HG03095 (cell line): ENCODE results near the gene RGS19.
"Not testable (repeated sequence)": the region's sequence is repeated elsewhere in the genome, so short reads cannot be mapped to it uniquely, and the experiment has no call there.

Source experiments
- ATAC-seq: cut with Tn5 transposase; IDR thresholded peaks from one replicate; pipeline ENCODE4 v1.9.1; 2021; ENCODE audit warnings: moderate library complexity; ENCODE audit not compliant: unreplicated experiment

The RGS19 gene

DNA sequence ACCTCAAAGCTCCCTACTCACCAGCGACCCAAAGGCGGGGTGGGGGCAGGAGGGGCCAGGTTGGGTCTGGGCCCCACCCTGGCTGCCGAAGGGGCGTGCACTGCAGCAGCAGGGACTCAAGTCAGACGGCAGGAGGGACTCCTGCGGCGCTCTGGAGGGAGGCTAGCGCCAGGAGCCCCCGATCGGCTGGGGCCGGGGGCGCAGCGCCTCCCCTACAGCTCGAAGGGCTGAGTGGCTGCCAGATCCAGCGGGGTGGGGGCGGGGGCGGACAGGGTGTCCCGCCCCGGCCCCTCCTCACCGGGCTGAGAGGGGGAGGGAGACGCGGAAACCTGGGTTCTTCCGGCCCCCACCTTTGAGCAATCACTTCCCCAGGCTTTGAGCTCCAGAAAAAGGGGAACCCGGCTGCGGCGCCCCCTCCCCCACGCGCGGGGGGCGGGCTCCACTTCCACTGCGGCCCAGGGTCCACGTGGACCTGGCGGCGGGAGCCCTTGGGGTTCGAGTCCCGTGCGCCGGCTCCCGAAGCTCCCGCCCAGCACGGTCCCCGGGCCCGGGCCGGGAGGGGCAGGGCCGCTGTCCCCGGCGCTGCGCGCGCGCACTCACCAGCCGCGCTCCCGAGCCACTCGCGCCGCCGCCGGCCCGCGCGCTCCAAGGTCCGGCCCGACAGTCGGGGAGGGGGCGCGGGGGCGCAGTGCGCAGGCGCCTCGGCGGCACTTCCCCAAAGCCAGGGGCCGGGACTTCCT, at the start of gene RGS19:
Gene RGS19, minus strand, starts transcription at position 246 of the 740 bp plus-strand sequence. CDS start 2,632 bp downstream, outside the sequence.
- no peak for ATAC-seq

GRCh38 chr20:64123517-64123916, 44.2 kb upstream of the RGS19 start:
- not testable (repeated sequence) for ATAC-seq

DNA sequence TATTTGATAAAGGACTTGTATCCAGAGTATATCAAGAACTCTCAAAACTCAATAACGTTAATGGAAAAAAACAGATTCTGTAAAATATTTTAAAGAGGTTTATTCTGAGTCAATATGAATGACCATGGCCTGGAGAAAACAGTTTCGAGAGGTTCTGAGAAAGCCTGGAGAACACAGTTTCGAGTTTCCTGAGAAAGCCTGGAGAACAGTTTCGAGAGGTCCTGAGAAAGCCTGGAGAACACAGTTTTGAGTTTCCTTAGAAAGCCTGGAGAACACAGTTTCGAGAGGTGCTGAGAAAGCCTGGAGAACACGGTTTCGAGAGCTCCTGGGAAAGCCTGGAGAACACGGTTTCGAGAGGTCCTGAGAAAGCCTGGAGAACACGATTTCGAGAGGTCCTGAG, 43.6 kb upstream of the RGS19 start:
- ATAC-seq = not testable (repeated sequence)

- ATAC-seq = no peak
Measured at GRCh38 chr20:64121586-64121985, 42.3 kb upstream of the RGS19 start.

GRCh38 chr20:64119681-64120341, 40.5 kb upstream of the RGS19 start:
- no peak for ATAC-seq

DNA sequence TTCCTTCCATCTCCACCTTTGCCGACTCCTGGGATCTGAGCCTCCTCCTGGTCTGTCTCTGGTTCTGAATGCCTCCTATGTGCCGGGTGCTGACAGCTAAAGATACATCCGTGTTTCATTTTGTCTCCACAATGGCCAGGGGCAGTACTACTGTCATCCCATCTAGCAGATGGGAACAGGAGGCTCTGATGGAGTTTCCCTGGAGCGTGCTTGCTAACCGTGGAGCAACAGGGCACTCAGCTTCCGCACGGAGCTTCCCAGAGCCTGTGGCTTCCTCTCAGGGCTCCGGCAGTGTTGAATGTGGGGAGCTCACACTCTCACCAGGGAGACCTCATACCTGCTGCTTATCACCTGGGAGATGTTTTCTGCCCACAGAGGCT, 40.0 kb upstream of the RGS19 start:
- ATAC-seq = no peak

GRCh38 chr20:64117432-64117777, 38.1 kb upstream of the RGS19 start:
- ATAC-seq = not testable (repeated sequence)

DNA sequence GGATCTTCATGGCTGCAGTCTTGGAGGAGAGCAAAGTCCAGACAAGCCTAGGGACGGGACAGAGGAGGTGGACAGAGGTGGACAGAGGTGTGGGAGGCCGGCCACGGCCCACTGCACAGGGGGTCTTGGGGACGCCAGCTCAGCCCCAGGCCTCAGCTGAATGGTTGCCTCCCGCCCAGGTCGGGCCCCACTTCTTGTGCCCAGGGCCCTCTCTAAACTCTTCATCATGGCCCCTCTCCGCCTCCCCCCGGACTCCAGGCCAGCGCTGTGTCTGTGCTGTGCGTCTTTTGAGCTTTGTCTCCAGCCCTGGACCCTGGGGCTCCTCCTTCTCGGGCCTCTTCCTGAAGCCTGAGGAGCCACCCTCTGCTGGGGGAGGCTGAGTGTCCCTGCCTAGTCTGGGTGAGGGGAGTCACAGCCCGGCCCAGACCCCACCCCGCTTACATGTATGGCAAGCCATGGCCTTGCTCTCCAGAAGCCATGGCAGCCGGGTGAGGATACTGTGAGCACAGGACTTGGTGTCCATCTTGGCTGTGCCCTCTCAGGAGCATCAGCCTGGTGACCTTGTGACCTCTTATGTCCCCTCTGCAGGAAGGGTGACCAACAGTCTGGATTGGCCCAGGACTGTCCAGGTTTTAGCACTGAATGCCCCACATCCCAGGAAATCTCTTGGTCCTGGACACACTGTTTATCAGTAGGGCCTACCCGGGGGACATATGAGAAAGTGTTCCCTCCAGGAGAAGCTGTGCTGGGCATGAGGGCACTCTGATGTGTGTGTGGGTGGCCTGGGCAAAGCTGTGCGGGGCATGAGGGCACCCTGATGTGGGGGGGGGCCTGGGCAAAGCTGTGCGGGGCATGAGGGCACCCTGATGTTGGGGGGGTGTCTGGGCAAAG, 37.5 kb upstream of the RGS19 start:
- ATAC-seq = no peak

- no peak for ATAC-seq
Measured at GRCh38 chr20:64116016-64116415, 36.7 kb upstream of the RGS19 start.

DNA sequence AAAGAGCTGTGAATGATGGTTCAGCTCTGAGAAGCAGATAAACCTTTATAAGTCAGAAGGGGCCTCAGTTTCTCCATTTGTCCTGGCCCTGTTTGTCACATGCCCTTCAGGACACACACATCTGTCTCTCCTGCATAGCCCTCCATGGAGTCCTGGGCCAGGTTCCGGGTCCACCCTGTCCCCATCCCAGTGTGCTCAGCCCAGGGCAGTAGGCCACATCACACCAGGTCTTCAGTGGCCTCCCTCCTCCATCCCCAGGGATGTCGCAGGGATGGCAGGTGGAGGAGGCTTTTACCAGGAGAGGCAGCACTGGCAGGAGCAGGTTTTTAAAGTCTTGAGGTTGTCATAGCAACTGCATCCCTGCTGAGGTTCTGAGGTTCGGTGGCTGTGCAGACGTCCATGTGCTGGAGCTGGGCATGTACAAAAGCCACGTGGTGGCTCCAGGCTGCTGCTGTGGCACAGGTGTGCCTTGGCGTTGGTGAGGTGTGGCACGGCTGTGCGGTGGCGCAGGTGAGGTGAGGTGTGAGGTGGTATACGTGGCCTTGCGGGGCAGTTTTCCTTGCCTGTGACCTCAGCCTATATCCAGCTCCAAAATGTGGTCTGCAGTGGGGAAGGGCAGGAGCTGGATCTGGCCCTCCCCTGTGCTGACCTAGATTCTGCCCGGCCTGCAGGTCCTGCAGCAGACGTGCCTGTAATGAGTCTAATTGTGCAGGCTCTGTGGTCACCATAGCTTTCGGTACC, 36.0 kb upstream of the RGS19 start:
- no peak for ATAC-seq

GRCh38 chr20:64114356-64114971, 35.1 kb upstream of the RGS19 start:
- ATAC-seq = no peak

DNA sequence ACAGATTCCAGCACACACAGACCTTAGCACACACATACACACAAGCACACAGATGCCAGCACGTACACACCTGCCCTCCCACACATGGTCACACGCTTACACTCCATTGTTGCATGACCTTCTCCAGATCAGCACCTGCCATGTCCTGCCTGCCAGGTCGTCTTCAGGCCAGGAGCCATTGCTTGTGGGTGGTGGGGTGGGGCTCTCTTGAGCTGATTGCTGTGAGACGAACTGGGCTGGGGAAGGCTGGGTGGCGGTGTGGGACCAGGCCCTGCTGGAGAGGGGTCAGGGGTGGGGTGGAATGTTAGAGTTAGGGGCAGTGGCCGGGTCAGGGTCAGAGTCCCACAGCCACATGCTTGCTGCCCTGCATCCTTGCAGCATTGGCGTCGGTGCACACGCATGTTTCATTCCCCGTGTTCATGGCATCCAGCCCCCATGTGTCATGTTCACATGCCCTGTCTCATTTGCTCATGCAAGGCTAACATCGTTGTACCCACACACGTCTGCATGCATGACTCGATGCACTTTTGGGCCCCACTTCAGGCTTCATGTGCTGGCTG, 34.6 kb upstream of the RGS19 start:
- no peak for ATAC-seq

GRCh38 chr20:64113444-64113775, 34.1 kb upstream of the RGS19 start:
- ATAC-seq = no peak

GRCh38 chr20:64112691-64113443, 33.5 kb upstream of the RGS19 start:
- ATAC-seq = no peak

DNA sequence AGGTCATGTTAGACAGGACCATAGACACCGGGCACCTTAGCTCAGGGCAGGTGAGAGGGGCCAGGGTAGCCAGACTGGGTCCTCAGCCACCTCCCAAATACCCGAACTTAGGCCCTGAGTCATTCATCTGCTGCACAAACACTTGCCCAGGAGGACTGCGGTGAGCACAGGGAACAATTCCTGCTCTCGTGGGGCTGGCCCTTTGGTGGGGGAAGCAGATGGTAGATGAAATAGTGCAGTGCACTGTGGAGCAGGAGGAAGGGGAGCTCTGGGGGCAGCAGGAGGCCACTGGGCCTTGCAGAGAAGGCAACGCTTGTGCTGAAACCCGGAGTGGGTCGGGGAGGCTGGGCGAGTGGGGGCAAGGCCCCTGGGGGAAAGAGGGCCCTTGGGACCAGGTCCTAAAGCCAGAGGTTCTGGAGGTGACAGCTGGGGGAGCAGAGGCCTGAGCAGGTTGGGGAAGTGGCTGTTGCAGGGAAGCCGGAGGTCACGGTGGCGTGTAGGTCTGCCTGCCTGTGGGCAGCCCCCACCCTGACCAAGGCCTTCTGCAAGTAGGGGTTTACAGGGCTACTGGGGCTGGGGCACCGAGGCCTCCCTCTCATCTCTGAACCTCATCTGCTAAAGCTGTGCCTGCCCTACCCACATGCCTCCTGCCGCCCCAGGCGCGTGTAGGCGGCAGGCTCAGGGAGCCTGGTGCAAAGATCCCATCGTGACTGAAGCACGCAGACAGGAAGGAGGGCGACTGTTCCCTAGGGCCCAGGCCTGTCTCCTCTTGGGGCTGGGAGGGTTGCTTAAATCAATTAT, 32.7 kb upstream of the RGS19 start:
- no peak for ATAC-seq

GRCh38 chr20:64110411-64111068, 31.2 kb upstream of the RGS19 start:
- ATAC-seq = no peak

- ATAC-seq = no peak
Measured at GRCh38 chr20:64109831-64110391, 30.6 kb upstream of the RGS19 start.
